HepG2 (cell line): ENCODE measurements around the gene G6PC3. TPM values are rescaled to one million over a fixed set of nuclear protein-coding genes. Genes with fewer than 3 reads are reported as not detected.
A peak's percentile ranks its signal among the peaks of the same experiment; 100 is the strongest.

Experiments
- AGO1 ChIP-seq: fragments of 200-400 bp; formaldehyde crosslinking; IDR thresholded peaks from 2 replicates; pipeline ENCODE4 v1.6.1; 2017; ENCODE audit warnings: mild to moderate bottlenecking, low read depth, low read length, moderate library complexity; ENCODE audit not compliant: poor library complexity, severe bottlenecking
- ARID2 ChIP-seq: sonication (generic); formaldehyde crosslinking; IDR thresholded peaks from 2 replicates; pipeline ENCODE4 v1.8.1; 2022; ENCODE audit warnings: mild to moderate bottlenecking, missing genetic modification reagents, borderline replicate concordance
- DBP ChIP-seq: sonication (generic); formaldehyde crosslinking; IDR thresholded peaks from 2 replicates; pipeline ENCODE4 v1.4.0; 2020; ENCODE audit warnings: missing genetic modification reagents; ENCODE audit errors: not compliant biosample characterization
- FOXK2 ChIP-seq: fragments of 450-650 bp; IDR thresholded peaks from 2 replicates; pipeline ENCODE4 v1.6.1; 2016
- GFI1 ChIP-seq: sonication (generic); formaldehyde crosslinking; IDR thresholded peaks from 2 replicates; pipeline ENCODE4 v1.5.0; 2020; ENCODE audit warnings: missing genetic modification reagents, mild to moderate bottlenecking, borderline replicate concordance
- HMG20B ChIP-seq: conservative IDR thresholded peaks from 2 replicates; pipeline ENCODE4 v1.6.1; 2016; ENCODE audit warnings: missing genetic modification reagents, missing compliant biosample characterization
- HMGA1 ChIP-seq: sonication (generic); formaldehyde crosslinking; conservative IDR thresholded peaks from 2 replicates; pipeline ENCODE4 v1.4.0; 2020; ENCODE audit warnings: missing genetic modification reagents
- HOXA5 ChIP-seq: sonication (generic); formaldehyde crosslinking; IDR thresholded peaks from 2 replicates; pipeline ENCODE4 v1.4.0; 2020; ENCODE audit warnings: missing genetic modification reagents
- IRX3 ChIP-seq: sonication (generic); formaldehyde crosslinking; IDR thresholded peaks from 2 replicates; pipeline ENCODE4 v1.8.1; 2023; ENCODE audit warnings: mild to moderate bottlenecking, low read depth, missing genetic modification reagents, borderline replicate concordance
- MIER2 ChIP-seq: IDR thresholded peaks from 2 replicates; pipeline ENCODE4 v1.6.1; 2016; ENCODE audit warnings: missing biosample characterization, missing genetic modification reagents
- MTF1 ChIP-seq: sonication (generic); formaldehyde crosslinking; IDR thresholded peaks from 2 replicates; pipeline ENCODE4 v1.5.0; 2020; ENCODE audit warnings: missing genetic modification reagents
- TMF1 ChIP-seq: sonication (generic); formaldehyde crosslinking; IDR thresholded peaks from 2 replicates; pipeline ENCODE4 v1.8.1; 2022; ENCODE audit warnings: low read depth, missing genetic modification reagents
- ZBTB7B ChIP-seq: sonication (generic); formaldehyde crosslinking; IDR thresholded peaks from 2 replicates; pipeline ENCODE4 v1.4.0; 2020; ENCODE audit warnings: missing genetic modification reagents
- ZEB1 ChIP-seq: IDR thresholded peaks from 2 replicates; pipeline ENCODE4 v1.6.1; 2012; ENCODE audit warnings: mild to moderate bottlenecking, low read depth, inconsistent platforms; ENCODE audit not compliant: insufficient replicate concordance
- ZNF143 ChIP-seq: sonication (generic); formaldehyde crosslinking; IDR thresholded peaks from 2 replicates; pipeline ENCODE4 v1.4.0; 2020; ENCODE audit warnings: missing genetic modification reagents
- ZNF251 ChIP-seq: sonication (generic); formaldehyde crosslinking; IDR thresholded peaks from 2 replicates; pipeline ENCODE4 v1.9.0; 2021; ENCODE audit warnings: mild to moderate bottlenecking, missing genetic modification reagents
- ZNF652 ChIP-seq: IDR thresholded peaks from 2 replicates; pipeline ENCODE4 v1.6.1; 2016; ENCODE audit warnings: low read depth, borderline replicate concordance
- ZNF75D ChIP-seq: sonication (generic); formaldehyde crosslinking; IDR thresholded peaks from 2 replicates; pipeline ENCODE4 v1.8.1; 2023; ENCODE audit warnings: missing genetic modification reagents, mild to moderate bottlenecking, borderline replicate concordance
- ZNF792 ChIP-seq: IDR thresholded peaks from 2 replicates; pipeline ENCODE4 v1.6.1; 2016
- ZSCAN29 ChIP-seq: sonication (generic); formaldehyde crosslinking; conservative IDR thresholded peaks from 2 replicates; pipeline ENCODE4 v1.4.0; 2020; ENCODE audit warnings: mild to moderate bottlenecking, missing genetic modification reagents
- polyA plus RNA-seq, 8 experiments: library from polyadenylated mRNA; depleted of rRNA in 3 of 8; stranded (reverse) in 7 of 8; unstranded in 1 of 8; fragments of >200 nt; fragmentation: Illumina TruSeq in 4 of 8; extraction: Trizol in 4 of 8; gene quantifications; 2 replicates each; pipeline versions ENCODE4 v1.2.1 to v1.2.3, GENCODE V29; 2011 to 2016; ENCODE audit warnings: low read depth in 4 of 8, missing spikeins in 1 of 8, mixed read lengths in 1 of 8; ENCODE audit not compliant: insufficient read depth in 1 of 8
- total RNA-seq, 5 experiments: library from RNA; depleted of rRNA; stranded (reverse); fragments of >200 nt; fragmentation: Illumina TruSeq; extraction: Trizol; gene quantifications; 2 replicates each; pipeline ENCODE4 v1.2.3, GENCODE V29; 2016; ENCODE audit warnings: low read depth in 1 of 5
- TF ChIP-seq, protein P1 (sequence below): sonication (generic); formaldehyde crosslinking; IDR thresholded peaks from 2 replicates; pipeline ENCODE4 v1.9.0; 2021; ENCODE audit warnings: missing genetic modification reagents, borderline replicate concordance
- TF ChIP-seq, protein P2 (sequence below): sonication (generic); formaldehyde crosslinking; IDR thresholded peaks from 2 replicates; pipeline ENCODE4 v1.8.0; 2022; ENCODE audit warnings: mild to moderate bottlenecking, missing genetic modification reagents, borderline replicate concordance
- TF ChIP-seq, protein P3 (sequence below): sonication (generic); formaldehyde crosslinking; IDR thresholded peaks from 2 replicates; pipeline ENCODE4 v1.4.0; 2020; ENCODE audit warnings: missing genetic modification reagents
- TF ChIP-seq, protein P4 (sequence below): sonication (generic); formaldehyde crosslinking; IDR thresholded peaks from 2 replicates; pipeline ENCODE4 v1.4.0; 2020; ENCODE audit warnings: mild to moderate bottlenecking, missing genetic modification reagents

Gene G6PC3
- total and polyA plus RNA-seq, 2 of the 13 experiments (the other 11 are each of a cell fraction or from before 2014, with no cell fraction given) = 38.5 to 75.8 TPM

- TF ChIP-seq FOXK2 (peak; percentile 26; the same call in 1 of the 2 replicates), IRX3 (CRISPR knock-in tag) (peak; percentile 95; the same call in 1 of the 2 replicates), ZSCAN29 (CRISPR knock-in tag) (peak; percentile 93; the same call in 1 of the 2 replicates), GFI1 (CRISPR knock-in tag) (peak; percentile 85), AGO1 (peak; percentile 78), ARID2 (CRISPR knock-in tag) (no peak), ZNF652 (CRISPR knock-in tag) (peak; percentile 53; the same call in 1 of the 2 replicates), ZEB1 (peak; percentile 84), ZNF75D (CRISPR knock-in tag) (no peak), MTF1 (CRISPR knock-in tag) (no peak), MIER2 (CRISPR knock-in tag) (peak; percentile 86), TMF1 (CRISPR knock-in tag) (peak; percentile 84), DBP (CRISPR knock-in tag) (no peak), ZNF143 (peak; percentile 48), ZBTB7B (CRISPR knock-in tag) (peak; percentile 96), ZNF792 (CRISPR knock-in tag) (peak; percentile 87), HMG20B (CRISPR knock-in tag) (peak; percentile 93), HMGA1 (CRISPR knock-in tag) (no peak), HOXA5 (CRISPR knock-in tag) (peak; percentile 98), ZNF251 (CRISPR knock-in tag) (no peak)
- TF ChIP-seq, protein P1, sequence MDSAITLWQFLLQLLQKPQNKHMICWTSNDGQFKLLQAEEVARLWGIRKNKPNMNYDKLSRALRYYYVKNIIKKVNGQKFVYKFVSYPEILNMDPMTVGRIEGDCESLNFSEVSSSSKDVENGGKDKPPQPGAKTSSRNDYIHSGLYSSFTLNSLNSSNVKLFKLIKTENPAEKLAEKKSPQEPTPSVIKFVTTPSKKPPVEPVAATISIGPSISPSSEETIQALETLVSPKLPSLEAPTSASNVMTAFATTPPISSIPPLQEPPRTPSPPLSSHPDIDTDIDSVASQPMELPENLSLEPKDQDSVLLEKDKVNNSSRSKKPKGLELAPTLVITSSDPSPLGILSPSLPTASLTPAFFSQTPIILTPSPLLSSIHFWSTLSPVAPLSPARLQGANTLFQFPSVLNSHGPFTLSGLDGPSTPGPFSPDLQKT = no peak
- TF ChIP-seq, protein P2, sequence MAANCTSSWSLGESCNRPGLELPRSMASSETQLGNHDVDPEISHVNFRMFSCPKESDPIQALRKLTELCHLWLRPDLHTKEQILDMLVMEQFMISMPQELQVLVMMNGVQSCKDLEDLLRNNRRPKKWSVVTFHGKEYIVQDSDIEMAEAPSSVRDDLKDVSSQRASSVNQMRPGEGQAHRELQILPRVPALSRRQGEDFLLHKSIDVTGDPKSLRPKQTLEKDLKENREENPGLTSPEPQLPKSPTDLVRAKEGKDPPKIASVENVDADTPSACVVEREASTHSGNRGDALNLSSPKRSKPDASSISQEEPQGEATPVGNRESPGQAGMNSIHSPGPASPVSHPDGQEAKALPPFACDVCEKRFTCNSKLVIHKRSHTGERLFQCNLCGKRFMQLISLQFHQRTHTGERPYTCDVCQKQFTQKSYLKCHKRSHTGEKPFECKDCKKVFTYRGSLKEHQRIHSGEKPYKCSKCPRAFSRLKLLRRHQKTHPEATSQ (CRISPR knock-in tag) = peak; percentile 92; the same call in 1 of the 2 replicates
- TF ChIP-seq, protein P3, sequence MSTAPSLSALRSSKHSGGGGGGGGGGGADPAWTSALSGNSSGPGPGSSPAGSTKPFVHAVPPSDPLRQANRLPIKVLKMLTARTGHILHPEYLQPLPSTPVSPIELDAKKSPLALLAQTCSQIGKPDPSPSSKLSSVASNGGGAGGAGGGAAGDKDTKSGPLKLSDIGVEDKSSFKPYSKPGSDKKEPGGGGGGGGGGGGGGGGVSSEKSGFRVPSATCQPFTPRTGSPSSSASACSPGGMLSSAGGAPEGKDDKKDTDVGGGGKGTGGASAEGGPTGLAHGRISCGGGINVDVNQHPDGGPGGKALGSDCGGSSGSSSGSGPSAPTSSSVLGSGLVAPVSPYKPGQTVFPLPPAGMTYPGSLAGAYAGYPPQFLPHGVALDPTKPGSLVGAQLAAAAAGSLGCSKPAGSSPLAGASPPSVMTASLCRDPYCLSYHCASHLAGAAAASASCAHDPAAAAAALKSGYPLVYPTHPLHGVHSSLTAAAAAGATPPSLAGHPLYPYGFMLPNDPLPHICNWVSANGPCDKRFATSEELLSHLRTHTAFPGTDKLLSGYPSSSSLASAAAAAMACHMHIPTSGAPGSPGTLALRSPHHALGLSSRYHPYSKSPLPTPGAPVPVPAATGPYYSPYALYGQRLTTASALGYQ (CRISPR knock-in tag) = peak; percentile 96
- TF ChIP-seq, protein P4, sequence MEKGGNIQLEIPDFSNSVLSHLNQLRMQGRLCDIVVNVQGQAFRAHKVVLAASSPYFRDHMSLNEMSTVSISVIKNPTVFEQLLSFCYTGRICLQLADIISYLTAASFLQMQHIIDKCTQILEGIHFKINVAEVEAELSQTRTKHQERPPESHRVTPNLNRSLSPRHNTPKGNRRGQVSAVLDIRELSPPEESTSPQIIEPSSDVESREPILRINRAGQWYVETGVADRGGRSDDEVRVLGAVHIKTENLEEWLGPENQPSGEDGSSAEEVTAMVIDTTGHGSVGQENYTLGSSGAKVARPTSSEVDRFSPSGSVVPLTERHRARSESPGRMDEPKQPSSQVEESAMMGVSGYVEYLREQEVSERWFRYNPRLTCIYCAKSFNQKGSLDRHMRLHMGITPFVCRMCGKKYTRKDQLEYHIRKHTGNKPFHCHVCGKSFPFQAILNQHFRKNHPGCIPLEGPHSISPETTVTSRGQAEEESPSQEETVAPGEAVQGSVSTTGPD (CRISPR knock-in tag) = peak; percentile 77
Measured at GRCh38 chr17:44110823-44111633, 40.5 kb downstream of the G6PC3 start (continued).
